ENCODE data around the gene ADAM10.

The ADAM10 gene

DNA sequence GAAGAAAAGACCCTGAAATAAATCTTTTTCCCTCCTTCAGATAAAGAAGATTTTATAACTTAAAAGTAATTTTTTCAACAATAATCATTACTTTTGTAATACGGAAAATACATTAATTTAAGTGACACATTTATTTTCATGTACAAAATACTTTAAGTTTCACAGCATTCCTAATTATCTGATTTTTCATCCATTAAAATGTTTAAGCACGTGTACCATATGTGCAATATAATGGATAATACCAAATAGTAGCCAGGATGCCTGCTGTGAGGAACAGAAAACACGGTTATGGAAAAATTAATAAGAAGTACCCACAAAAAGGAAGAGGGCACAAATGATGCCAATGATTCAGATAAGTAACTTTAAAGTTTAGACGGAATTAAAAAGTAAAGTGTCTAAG lies 33.5 kb downstream of the ADAM10 start:
- no peak for DNase-seq (ENCODE audit: low read depth in 1 of 2, low spot score in 1 of 2)

DNA sequence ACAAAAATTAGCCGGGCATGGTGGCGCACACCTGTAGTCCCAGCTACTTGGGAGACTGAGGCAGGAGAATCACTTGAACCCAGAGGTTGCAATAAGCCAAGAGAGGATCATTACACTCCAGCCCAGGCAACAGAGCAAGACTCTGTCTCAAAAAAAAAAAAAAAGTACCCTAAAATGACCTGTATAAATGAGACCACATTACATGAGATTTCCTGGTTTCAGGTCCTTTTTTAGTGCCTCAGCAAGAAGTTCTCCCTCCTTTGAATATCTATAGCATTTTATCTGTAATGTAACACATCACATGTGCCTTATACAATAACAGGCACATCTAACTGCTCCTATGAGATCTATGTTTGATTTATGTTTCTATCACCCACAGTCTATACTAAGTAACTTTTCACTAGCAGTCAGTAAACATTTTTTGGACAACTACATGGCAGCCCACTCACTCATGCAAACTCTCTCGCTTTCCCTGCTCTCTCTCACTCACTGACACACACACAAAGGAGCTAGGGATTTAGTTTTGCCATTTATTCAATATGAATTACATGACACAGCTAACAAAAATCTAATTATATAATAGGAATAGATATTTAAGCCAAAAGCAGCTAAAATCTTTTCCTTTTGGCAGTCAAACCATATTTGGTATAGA lies 34.1 kb downstream of the ADAM10 start:
- DNase-seq (ENCODE audit: low read depth in 1 of 2, low spot score in 1 of 2), result no peak

DNA sequence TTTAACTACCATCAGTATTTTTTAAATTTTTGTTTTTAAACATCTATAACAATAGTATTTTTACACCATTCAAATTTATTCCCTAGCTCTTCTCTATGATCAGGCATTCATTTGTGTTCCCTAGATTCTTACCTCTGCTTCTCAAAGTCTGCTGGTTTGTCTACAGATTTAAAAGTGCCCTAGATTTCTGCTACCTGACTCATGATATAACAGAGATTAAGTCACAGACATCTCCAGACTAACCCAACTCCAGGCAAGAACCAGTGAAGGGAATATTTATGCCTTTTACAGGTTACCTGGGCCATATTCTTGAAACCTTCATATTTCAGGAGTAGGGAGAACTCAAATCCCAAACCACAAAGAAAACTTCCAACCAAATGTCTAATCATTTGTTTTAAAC lies 38.8 kb downstream of the ADAM10 start:
- DNase-seq (ENCODE audit: low read depth in 1 of 2, low spot score in 1 of 2), result no peak

DNA sequence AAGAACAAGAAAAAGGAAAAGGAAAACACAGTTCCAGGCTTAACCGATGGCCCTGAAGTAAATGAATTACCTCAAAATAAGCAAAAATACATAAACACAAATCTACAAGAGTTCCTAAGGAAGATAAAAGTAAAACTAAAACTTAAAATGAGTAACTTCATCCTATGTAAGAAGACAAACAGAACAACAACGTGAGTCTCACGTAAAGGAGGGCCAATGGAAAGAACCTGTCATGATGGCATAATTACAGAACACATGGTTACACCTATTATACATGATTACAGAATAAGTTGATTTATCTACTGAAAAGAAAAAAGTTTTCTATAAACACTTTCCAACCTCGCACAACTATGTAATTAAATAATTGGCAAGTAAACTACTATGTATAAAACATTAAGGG lies 42.1 kb downstream of the ADAM10 start:
- no peak for DNase-seq (ENCODE audit: low read depth in 1 of 2, low spot score in 1 of 2)

DNA sequence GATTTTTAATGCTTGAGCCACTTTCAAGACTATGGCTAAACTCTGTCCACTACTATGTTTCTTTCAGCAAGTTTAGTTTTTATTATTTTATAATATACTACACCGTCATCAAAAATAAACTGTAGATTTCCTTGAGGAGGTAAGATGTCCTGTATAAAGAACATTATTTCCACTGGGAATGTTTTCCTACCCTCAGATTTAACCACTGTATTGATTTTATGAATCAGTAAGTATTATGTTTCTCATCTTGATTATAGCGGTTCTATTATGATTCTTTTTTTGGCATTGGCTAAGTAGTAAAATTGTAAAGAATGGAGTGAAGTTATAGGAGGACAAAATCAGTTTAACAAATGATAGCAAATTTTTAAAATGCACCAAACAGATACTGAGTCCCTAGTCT lies 44.4 kb downstream of the ADAM10 start:
- DNase-seq (ENCODE audit: low read depth in 1 of 2, low spot score in 1 of 2), result no peak

DNA sequence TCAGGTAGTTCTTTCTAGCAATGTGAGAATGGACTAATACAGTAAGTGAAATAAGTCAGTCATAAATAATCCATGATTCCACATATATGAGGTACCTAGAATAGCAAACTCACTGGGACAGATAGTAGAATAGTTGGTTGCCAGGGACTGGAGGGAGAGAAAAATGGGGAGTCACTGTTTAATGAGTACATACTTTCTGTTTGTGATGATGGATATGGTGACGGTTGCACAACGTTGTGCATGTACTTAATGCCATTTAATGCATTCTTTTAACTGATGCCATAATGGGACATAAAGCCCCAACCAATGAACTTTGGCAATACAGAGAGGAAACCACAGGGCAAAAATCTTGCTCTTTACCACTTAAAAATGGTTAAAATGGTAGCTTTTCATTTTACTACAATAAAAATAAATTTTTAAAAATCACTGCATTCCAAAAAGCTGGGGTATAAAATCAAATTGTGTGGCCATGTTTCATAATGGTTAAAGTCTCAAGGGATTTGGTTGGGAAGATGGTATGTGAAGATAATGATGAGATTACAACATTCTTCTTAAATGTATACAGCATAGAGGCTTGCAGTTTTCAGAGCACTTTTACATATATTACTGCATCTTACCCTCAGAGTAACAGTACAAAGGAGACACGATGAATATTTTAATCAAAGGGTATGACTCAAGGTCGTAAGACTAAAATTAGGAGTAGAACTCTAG lies 45.2 kb downstream of the ADAM10 start:
- no peak for DNase-seq (ENCODE audit: low read depth in 1 of 2, low spot score in 1 of 2)

DNA sequence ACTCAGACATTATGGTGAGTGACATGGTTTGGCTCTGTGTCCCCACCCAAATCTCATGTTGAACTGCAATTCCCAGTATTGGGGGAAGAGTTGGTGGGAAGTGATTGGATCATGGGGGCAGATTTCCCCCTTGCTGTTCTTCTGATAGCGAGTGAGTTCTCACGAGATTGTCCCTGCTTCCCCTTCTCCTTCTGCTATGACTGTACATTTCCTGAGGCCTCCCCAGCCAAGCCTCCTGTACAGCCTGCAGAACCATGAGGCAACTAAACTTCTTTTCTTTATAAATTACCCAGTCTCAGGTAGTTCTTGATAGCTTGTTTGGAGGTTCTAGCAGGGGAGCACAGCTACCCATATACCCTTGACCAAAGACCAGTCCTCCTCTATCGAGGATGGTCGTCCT lies 45.9 kb downstream of the ADAM10 start:
- no peak for DNase-seq (ENCODE audit: low read depth in 1 of 2, low spot score in 1 of 2)

DNA sequence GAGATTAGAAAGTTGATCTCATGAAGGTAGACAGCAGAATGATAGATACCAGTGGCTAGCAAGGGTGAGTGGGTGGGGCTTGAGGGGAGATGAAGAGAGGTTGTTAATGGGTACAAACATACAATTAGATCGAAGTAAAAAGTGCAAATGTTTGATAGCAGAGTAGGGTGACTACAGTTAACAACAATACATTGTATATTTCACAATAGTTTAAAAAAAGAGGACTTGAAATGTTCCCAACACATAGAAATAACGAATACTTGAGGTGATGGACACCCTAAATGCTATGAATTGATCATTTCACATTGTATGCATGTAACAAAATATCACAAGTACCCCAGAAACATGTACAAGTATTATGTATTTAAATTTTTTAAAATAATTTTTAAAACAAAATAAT lies 47.3 kb downstream of the ADAM10 start:
- DNase-seq (ENCODE audit: low read depth in 1 of 2, low spot score in 1 of 2), result no peak

DNA sequence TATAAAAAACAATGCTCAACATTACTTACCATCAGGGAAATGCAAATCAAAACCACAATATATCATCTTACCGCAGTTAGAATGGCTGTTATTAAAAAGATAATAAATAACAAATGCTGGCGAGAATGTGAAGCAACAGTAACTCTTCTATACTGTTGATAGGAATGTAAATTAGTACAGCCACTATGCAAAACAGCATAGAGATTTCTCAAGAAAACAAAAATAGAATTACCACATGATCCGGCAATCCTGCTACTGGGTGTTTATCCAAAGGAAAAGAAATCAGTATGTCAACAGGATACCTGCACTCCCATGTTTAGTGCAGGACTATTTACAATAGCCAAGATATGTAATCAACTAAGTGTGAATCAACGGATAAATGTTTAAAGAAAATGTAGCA lies 48.1 kb downstream of the ADAM10 start:
- no peak for DNase-seq (ENCODE audit: low read depth in 1 of 2, low spot score in 1 of 2)

DNA sequence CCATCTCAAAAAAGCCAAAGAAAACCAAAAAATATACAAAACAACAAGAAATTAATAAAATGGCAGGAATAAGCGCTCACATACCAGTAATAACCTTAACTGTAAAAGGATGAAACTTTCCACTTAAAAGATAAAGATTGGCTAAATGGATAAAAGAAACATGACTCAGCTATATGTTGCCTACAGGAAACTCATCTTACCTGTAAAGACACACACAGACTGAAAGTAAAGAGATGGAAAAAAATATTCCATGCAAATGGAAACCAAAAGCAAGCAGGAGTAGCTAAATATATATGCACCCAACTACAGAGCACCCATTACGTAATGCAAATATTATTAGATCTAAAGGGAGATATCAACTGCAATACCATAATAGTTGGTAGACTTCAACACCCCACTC lies 49.7 kb downstream of the ADAM10 start:
- no peak for DNase-seq (ENCODE audit: low read depth in 1 of 2, low spot score in 1 of 2)

DNA sequence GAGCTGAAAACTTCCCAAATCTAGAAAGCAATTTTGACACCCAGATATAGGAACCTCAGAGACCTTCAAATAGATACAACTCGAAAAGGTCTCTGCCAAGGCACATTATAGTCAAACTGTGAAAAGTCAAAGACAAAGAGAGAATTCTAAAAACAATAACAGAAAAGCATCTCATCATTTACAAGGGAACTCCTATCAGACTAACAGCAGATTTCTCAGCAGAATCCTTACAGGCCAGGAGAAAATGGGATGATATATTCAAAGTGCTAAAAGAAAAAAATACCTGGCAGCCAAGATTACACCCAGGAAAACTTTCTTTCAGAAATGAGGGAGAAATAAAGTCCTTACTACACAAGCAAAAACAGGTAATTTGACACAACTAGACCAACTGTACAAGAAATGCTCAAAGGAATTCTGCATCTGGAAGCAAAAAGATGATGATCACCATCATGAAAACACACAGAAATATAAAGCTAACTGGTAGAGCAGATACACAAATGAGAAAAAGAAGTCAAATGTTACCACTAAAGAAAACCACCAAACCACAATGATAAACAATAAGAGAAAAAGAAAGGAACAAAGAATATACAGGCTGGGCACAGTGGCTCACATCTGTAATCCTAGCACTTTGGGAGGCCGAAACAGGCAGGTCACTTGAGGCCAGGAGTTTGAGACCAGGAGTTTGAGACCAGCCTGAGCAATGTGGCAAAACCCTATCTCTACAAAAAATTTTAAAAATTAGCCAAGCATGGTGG lies 50.4 kb downstream of the ADAM10 start:
- DNase-seq (ENCODE audit: low read depth in 1 of 2, low spot score in 1 of 2), result no peak

DNA sequence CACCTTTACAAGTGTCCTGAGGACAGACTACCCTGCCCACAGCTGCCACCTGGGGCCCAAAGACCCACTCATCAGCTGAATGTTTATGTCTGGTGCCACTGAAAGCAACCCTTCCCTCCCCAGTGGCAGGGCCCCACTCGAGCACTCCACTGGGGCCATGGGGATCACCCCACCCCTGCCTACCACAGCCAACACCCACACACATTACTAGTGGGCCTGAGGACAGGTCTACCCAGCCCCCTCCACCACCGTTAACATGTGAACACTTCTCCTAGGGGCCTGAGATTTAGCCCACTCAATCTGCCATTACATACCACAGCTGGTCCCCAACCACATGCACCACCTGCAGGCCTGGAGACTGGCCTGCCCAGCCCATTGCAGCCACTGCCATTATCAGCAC lies 52.3 kb downstream of the ADAM10 start:
- no peak for DNase-seq (ENCODE audit: low read depth in 1 of 2, low spot score in 1 of 2)

DNA sequence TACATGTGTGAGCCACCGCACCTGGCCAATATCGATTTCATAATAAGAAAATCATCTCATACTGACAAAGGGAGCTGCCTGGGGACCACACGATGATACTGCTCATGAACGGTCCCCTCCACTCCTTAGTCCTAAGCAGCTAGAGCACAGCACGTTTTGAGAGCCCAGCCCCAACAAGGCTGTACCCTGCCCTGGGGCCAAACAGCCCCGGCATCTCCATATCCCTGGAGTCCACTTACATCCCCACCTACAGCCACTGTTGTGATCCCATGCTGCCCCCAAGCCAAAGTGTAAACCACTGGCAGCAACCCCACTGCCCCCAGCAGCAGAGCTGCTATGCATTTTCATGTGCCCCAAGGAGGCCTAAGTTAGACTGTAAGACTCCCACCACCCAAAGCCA lies 52.8 kb downstream of the ADAM10 start:
- no peak for DNase-seq (ENCODE audit: low read depth in 1 of 2, low spot score in 1 of 2)

DNA sequence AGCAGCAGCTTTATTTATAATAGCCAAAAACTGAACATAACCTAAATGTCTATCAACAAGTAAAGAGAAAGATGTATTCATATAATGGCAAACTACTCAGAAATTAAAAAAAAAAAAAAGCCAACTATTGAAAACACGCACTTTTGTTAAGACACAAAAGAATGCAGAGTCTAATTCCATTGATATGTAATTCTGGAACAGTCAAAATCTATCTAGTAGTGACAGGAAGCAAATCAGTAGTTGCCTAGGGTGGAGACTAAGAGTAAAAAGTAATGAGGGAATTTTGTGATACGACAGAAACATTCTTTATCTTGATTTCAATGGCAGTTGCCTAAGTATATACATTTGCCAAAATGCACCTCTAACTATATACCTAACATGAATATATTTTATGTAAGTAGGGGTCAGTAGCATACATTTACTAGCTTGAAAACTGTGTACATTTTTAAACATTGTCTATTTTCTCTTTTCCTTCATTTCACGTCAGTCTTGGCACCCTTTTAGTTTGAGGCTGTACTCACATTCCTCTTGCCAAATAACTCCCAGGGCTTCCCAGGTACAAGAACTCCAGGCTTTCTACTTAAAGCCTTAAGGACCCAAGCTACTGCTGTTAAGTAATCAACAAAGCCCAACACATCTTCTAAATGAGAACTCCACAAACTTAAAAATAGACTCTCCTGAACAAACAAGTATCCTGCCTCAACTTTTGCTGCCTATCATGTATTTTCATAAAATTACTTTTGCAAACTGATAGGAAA lies 54.7 kb downstream of the ADAM10 start:
- no peak for DNase-seq (ENCODE audit: low read depth in 1 of 2, low spot score in 1 of 2)

DNA sequence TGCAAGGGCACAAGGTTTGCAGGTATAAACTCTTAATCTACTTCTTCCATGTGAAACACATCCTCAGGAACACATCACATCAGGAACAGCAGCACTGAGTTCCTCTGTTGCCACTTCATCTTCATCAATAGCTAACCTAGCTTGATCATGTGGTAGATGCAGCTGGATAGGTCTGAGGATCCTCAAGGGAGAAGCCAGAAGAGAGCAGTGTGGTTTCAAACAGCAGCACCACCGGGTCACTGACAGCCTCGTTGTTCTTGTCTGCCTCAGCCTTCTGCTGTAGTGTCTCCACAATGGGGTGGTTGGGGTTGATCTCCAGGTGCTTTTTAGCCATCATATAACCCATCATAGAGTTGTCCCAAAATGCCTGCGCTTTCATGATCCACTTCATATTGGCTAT lies 58.8 kb downstream of the ADAM10 start:
- no peak for DNase-seq (ENCODE audit: low read depth in 1 of 2, low spot score in 1 of 2)

DNA sequence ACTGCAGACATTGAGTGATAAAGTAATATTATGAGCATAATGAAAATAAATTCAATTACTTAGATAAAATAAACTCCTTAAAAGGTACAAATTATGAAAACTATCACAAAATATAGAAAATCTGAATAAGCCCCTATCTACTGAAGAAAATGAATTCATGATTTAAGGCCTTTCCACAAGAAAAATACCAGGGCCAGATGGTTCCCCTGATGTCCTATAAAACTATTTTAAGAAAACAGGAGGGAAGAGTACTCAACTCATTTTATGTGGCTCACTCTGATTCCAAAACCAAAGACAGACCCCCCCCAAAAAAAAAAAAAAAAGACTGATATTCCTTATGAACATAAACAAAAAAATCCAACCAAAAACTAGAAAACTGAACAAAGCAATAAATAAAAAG lies 59.9 kb downstream of the ADAM10 start:
- no peak for DNase-seq (ENCODE audit: low read depth in 1 of 2, low spot score in 1 of 2)

DNA sequence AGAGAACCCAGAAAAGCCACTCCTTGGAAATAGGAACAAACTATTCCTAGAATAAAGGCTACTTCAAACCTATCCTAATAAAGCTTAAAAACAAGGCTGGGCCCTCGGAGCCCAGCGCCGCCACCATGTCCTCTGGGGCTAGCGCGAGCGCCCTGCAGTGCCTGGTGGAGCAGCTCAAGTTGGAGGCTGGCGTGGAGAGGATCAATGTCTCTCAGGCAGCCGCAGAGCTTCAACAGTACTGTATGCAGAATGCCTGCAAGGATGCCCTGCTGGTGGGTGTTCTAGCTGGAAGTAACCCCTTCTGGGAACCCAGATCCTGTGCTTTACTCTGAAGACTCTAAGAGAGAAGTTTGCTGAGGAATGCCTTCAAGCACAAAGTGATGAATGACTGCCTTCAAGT lies 63.2 kb downstream of the ADAM10 start:
- DNase-seq (ENCODE audit: low read depth in 1 of 2, low spot score in 1 of 2), result no peak

DNA sequence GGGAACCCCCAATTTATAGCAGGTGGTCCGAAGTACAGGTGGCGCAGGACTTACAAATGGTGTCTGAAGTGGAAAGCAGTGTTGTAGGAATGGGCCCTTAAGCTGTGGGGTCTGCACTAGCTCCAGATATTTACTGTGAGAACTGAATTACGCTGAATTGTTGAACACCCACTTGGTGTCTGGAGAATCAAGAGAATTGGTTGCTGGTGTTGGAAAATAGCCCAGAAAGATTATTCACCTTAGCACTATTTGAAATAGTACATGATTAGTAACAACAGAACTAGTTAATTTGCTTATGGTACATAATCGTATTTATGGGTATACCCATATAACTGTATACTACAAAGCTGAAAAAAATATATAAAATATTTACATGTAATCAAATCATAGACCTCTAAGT lies 64.8 kb downstream of the ADAM10 start:
- DNase-seq (ENCODE audit: low read depth in 1 of 2, low spot score in 1 of 2), result no peak

DNA sequence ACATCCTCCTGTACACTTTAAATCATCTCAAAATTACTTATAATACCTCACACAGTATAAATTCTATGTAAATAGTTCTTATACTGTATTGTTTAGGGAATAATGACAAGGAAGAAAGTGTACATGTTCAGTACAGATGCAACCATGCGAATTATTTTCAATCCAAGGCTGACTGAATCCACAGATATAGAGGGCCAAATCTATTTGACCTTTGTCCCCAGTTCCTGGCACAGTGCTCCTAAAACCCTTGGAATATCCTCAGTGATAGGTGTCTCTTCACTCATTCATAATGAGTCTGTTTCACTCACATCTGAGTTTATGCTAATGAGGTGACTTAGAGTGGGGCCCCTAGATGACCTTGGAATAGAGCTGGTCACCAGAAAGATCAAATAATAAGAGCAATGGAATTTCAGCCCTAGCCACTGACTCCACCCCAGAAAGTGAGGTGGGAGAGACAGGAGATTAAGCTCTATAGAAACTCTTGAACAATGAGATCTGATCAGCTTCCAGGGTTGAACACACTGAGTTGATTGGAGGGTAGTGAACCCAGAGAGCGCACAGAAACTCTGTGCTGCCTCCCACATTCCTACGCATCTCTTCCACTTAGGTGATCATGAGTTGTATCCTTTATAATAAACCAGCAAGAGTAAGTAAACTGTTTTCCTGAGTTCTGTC lies 65.3 kb downstream of the ADAM10 start:
- no peak for DNase-seq (ENCODE audit: low read depth in 1 of 2, low spot score in 1 of 2)

DNA sequence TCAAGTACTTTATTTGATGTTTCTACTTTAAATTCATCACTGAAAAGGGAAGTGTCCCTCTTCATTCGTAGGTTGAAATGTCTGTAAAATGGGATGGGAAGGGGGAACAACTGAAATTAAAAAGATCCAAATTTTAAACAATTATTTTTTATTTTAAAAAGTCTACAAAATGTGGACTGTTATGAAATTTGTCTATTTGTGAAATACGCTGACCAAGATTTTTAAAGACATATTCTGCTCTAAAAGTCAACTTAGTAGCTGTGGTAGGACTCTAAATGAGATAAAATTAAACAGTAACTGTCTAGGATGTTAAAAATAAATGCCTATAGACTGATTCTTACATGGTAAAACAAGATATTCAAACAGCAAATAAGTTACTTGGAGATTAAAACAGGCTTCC lies 67.3 kb downstream of the ADAM10 start:
- no peak for DNase-seq (ENCODE audit: low read depth in 1 of 2, low spot score in 1 of 2)

DNA sequence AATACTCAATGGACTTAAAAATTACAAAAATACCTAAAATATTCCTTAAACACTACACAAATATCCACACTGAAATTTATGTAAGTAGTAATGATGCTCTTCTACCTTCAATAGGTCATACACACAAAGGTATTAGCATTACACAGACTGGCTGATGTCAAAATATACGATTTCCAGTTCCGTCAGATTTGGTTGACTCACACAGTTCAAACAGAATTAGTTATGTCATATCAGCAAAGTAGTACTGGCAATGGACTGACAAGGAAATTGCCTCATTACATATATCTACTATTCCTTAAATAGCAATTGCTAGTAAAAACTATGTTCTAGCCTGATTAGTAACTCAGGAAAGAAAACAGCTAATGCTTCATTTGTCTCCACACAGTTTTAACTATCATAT lies 70.8 kb downstream of the ADAM10 start:
- DNase-seq (ENCODE audit: low read depth in 1 of 2, low spot score in 1 of 2), result no peak
